HG03457 (cell line): ENCODE data around the gene C11orf58.

ENCODE experiments used
- ATAC-seq: cut with Tn5 transposase; IDR thresholded peaks from one replicate; pipeline ENCODE4 v1.9.1; 2021; ENCODE audit warnings: moderate number of reproducible peaks; ENCODE audit not compliant: unreplicated experiment

Gene C11orf58

GRCh38 chr11:16800382-16800781, 61.9 kb downstream of the C11orf58 start:
- ATAC-seq, result no peak

DNA sequence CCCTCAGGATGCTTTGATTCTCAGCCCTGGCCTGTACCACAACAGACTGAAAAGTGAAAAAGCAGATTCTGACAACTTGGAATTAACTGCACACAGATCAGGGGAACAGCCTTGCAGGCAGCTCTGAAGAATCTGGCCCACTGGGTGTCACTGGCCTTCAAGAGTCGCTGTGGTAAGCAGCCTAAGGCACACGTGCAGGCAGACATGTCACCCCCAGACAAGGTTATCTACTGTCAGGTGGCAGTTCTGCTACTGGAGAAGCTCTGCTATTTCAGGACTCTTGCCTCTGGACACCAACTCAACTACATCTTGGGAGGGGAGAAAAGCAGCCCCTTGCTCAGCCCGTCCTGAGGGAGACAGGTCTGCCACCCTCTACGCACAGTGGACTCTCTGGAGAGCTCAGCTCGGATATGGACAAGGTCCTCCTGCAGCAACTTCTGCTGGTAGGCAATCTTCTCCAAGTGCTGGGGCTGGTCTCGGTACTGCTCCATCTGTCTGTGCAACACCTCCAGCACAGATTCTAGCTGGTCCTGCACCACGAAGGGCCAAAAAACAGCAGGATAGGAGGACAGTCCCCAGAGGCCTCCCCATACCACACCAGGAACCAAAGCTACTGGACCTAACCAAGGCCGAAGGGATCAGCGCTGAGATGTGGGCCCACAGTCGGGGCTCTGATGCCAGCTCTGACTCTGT, 63.0 kb downstream of the C11orf58 start:
- no peak for ATAC-seq

DNA sequence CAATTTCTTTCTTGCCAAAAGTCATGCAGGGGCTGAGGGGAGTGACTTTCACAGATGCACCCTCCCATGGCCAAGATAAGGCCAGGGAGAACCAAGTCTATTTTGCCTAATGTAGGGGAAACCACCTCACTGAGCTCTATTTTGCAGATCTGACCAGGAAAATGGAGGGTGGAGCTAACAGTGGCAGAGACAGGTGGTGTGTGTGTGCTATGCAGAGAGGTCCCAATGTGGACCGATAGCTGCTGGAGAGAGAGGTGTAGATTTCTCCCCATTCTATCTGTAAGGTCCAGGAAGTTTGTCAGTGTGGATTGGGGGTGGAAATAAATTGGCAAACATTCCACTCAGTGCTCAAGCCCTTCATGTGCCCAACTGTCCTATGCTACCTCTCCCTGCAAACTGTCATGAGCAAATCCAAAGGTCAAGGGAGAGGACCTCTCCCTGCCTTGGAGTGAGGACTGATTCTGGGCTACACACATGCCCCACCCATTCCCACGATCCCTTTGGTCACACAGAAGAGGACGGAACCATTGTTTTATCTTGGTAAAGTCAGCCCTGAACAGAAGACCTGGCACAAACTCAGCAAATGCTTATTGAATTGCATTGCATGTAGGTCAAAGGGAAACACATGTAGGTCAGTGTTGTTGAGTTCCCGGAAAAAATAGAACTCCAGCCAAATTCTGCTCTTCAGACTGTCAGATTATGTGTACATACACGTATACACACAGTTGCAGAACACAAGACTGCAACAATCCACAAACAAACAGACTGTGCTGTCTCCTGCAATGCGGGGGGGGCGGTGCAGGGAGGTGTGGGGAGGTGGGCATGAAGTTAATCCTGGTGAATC, 65.9 kb downstream of the C11orf58 start:
- no peak for ATAC-seq

DNA sequence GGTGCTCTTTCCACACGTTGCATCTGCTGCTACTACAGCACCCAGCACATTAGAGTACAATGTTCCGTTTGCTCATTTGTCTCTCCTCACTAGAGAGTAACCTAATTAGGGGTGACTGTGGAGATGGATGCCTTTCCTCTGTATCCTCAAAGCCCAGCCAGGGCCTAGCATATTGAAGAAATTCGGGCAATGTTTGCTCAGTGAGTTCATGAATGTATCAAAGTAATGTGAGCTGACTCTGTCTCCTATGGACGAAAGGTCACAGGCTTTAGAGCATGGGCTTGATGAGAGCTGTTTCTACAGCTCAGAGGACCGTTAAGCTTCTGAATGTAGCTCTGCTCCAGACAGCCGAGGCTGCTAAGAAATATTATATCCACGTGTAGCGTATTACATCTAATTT, 67.5 kb downstream of the C11orf58 start:
- ATAC-seq, result no peak

- no peak for ATAC-seq
Measured at GRCh38 chr11:16806791-16807190, 68.3 kb downstream of the C11orf58 start.

- ATAC-seq, result no peak
Measured at GRCh38 chr11:16807306-16807705, 68.9 kb downstream of the C11orf58 start.
